Measurements from ENCODE around the gene SEMA6B. TPM values are rescaled to one million over a fixed set of nuclear protein-coding genes. Genes with fewer than 3 reads are reported as not detected.

SEMA6B gene
- total RNA-seq, 1 experiment from 2014 or later, result 38.4 TPM

DNA sequence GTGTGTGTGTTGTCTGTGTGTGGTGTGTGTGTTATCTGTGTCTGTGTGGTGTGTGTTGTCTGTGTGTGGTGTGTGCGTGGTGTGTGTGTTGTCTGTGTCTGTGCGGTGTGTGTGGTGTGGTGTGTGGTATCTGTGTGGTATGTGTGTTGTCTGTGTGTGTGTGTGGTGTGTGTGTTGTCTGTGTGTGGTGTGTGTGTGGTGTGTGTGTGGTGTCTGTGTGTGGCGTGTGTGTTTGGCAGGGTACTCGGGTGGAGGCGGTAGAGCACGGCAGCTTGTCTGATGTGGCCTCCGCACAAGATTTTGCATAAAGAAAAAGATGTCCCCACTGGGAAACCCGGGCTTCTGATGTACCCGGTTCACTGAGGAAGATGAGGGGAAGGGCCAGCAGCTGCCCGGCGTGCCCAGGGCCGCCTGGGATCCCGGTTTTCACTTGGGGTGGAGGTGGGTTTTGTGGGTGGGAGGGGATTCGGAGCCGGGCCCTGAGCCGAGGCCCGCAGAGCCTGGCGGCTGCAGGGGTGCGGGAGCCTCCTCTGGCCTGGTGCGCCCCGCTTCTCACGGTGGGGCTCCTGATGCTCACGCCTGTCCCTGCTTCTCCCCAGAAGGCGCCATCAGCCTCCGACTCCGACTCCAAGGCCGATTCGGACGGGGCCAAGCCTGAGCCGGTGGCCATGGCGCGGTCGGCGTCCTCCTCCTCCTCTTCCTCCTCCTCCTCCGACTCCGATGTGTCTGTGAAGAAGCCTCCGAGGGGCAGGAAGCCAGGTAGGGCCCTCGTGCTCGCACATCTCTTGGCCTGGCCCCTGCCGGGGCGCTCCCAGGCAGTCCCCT lies 66.2 kb downstream of the SEMA6B start:
- Histone ChIP-seq H3K79me2 (ENCODE audit: insufficient read depth, low read length) (no peaks in the 10 kb centered on the region), H4K20me1 (ENCODE audit: control insufficient read depth, insufficient read depth, insufficient read length) (peaks cover 3% of the 10 kb centered on the region), H4K91ac (ENCODE audit: insufficient read length, low read depth, low read length) (no peak overlapping the region), H3K18ac (ENCODE audit: insufficient read length, low read depth, low read length) (no peak overlapping the region), H2BK12ac (ENCODE audit: insufficient read length, low read depth, low read length) (no peak overlapping the region), H4K5ac (ENCODE audit: insufficient read length, low read depth, low read length) (no peak overlapping the region), H3K9me3 (ENCODE audit: control insufficient read depth, low read depth, low read length) (no peaks in the 10 kb centered on the region), H3K4me2 (ENCODE audit: insufficient read depth, insufficient read length, low read length) (no peak overlapping the region), H3K79me1 (ENCODE audit: insufficient read depth, low read depth, low read length, poor library complexity, severe bottlenecking) (no peaks in the 10 kb centered on the region), H3T11ph (ENCODE audit: low read length) (no peak overlapping the region), H3K4ac (ENCODE audit: low read depth, low read length) (no peak overlapping the region), H2BK20ac (ENCODE audit: low read depth, low read length, poor library complexity, severe bottlenecking) (no peak overlapping the region), H2BK5ac (ENCODE audit: insufficient read length, low read length) (no peak overlapping the region), H2BK120ac (ENCODE audit: low read depth, low read length, poor library complexity, severe bottlenecking) (no peak overlapping the region), H3K9ac (ENCODE audit: extremely low read depth, insufficient read length, low read length) (no peak overlapping the region), H3K23ac (ENCODE audit: insufficient read length, low read depth, low read length) (no peak overlapping the region), H3K27me3 (ENCODE audit: insufficient read depth, low read length) (no peaks in the 10 kb centered on the region), H2AK5ac (ENCODE audit: insufficient read length, low read length) (no peak overlapping the region), H3K56ac (ENCODE audit: insufficient read length, low read depth, low read length) (no peak overlapping the region), H3K4me1 (ENCODE audit: insufficient read depth, low read length) (no peaks in the 10 kb centered on the region), H3K14ac (ENCODE audit: insufficient read depth, low read length) (no peak overlapping the region), H3K23me2 (ENCODE audit: insufficient read length, low read depth, low read length, poor library complexity, severe bottlenecking) (no peaks in the 10 kb centered on the region), H2BK15ac (ENCODE audit: low read depth, low read length) (no peak overlapping the region), H3K27ac (ENCODE audit: insufficient read length, low read depth, low read length) (no peak overlapping the region), H4K8ac (replicated peaks; ENCODE audit: insufficient read length, low read depth, low read length) (no peak overlapping the region), H2AFZ (ENCODE audit: low read length) (no peak overlapping the region)
- H3K36me3 Mint-ChIP-seq (ENCODE audit: insufficient read depth in 1 of 3, low read depth in 3 of 3), result peaks cover 21 to 44% (median 41%) of the 10 kb centered on the region in 3 experiments; a peak in 6 of 7 replicates
- TF ChIP-seq, protein P1, sequence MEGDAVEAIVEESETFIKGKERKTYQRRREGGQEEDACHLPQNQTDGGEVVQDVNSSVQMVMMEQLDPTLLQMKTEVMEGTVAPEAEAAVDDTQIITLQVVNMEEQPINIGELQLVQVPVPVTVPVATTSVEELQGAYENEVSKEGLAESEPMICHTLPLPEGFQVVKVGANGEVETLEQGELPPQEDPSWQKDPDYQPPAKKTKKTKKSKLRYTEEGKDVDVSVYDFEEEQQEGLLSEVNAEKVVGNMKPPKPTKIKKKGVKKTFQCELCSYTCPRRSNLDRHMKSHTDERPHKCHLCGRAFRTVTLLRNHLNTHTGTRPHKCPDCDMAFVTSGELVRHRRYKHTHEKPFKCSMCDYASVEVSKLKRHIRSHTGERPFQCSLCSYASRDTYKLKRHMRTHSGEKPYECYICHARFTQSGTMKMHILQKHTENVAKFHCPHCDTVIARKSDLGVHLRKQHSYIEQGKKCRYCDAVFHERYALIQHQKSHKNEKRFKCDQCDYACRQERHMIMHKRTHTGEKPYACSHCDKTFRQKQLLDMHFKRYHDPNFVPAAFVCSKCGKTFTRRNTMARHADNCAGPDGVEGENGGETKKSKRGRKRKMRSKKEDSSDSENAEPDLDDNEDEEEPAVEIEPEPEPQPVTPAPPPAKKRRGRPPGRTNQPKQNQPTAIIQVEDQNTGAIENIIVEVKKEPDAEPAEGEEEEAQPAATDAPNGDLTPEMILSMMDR (conservative IDR thresholded peaks at IDR 0.05), result no peak
- no peak overlapping the region for H3K4me3 Mint-ChIP-seq
- no peak overlapping the region for H3K27ac Mint-ChIP-seq
- no peaks in the 10 kb centered on the region for H3K4me1 Mint-ChIP-seq
- DNase-seq, result no peak
- H3K27me3 Mint-ChIP-seq (ENCODE audit: low read depth), result no peaks in the 10 kb centered on the region
- no CpG with 5 or more reads among the region's 41 CpGs for WGBS (ENCODE audit: extremely low coverage, insufficient read length, low lambda C conversion rate)
- H3K9me3 Mint-ChIP-seq, result no peaks in the 10 kb centered on the region

Other genes with a start within 250 kb of the SEMA6B start
- 19.0 and 20.2 TPM in 2 replicates for gene STAP2, start 220.9 kb downstream of the SEMA6B start, total RNA-seq (2021)
- 37.0 and 38.2 TPM in 2 replicates for gene MPND, start 216.1 kb downstream of the SEMA6B start, total RNA-seq (2021)
- gene SH3GL1, start 159.1 kb downstream of the SEMA6B start, total RNA-seq (2021), result 85.5 TPM in 2 replicates
- gene CHAF1A, start 157.0 kb downstream of the SEMA6B start, total RNA-seq (2021), result 143 and 148 TPM in 2 replicates
- gene UBXN6, start 101.9 kb downstream of the SEMA6B start, total RNA-seq (2021), result 34.1 and 39.0 TPM in 2 replicates
- 108 and 117 TPM in 2 replicates for gene HDGFL2, start 87.4 kb downstream of the SEMA6B start, total RNA-seq (2021)
- 0.90 and 1.1 TPM in 2 replicates for gene PLIN4, start 41.2 kb downstream of the SEMA6B start, total RNA-seq (2021)
- 2.7 and 3.9 TPM in 2 replicates for gene PLIN5, start 24.5 kb downstream of the SEMA6B start, total RNA-seq (2021)
- 0.24 and 0.50 TPM in 2 replicates for gene LRG1, start 19.6 kb downstream of the SEMA6B start, total RNA-seq (2021)
- gene TNFAIP8L1, start 79.8 kb upstream of the SEMA6B start, total RNA-seq (2021), result 3.5 and 4.2 TPM in 2 replicates
- gene MYDGF, start 110.7 kb upstream of the SEMA6B start, total RNA-seq (2021), result 43.4 and 47.0 TPM in 2 replicates
- gene DPP9, start 164.2 kb upstream of the SEMA6B start, total RNA-seq (2021), result 43.3 and 46.4 TPM in 2 replicates
- gene FEM1A, start 232.1 kb upstream of the SEMA6B start, total RNA-seq (2021), result 20.0 and 21.0 TPM in 2 replicates

All from H9 (cell line).